H9 (cell line): Measurements from ENCODE around the gene DPCD. TPM values are rescaled to one million over a fixed set of nuclear protein-coding genes. Genes with fewer than 3 reads are reported as not detected.

Source experiments
- DNase-seq: peaks from one replicate; pipeline ENCODE4 v3.0.0-alpha.2; 2017
- H2AFZ ChIP-seq: one replicate; pipeline ENCODE4 v1.6.1; 2013; ENCODE audit warnings: mild to moderate bottlenecking, low read length, control low read depth, moderate library complexity
- H2AK5ac ChIP-seq: 2 replicates; pipeline ENCODE4 v1.6.1; 2013; ENCODE audit warnings: low read length, control low read depth, mixed read lengths; ENCODE audit not compliant: insufficient read length
- H2BK120ac ChIP-seq: one replicate; pipeline ENCODE4 v1.6.1; 2013; ENCODE audit warnings: low read depth, mild to moderate bottlenecking, low read length, control low read depth, inconsistent platforms; ENCODE audit not compliant: poor library complexity, severe bottlenecking
- H2BK12ac ChIP-seq: 2 replicates; pipeline ENCODE4 v1.6.1; 2013; ENCODE audit warnings: low read length, control low read depth, mixed read lengths, low read depth; ENCODE audit not compliant: insufficient read length
- H2BK15ac ChIP-seq: 2 replicates; pipeline ENCODE4 v1.6.1; 2013; ENCODE audit warnings: low read depth, low read length, control low read depth
- H2BK20ac ChIP-seq: one replicate; pipeline ENCODE4 v1.6.1; 2013; ENCODE audit warnings: low read depth, mild to moderate bottlenecking, low read length, control low read depth, inconsistent platforms; ENCODE audit not compliant: poor library complexity, severe bottlenecking
- H2BK5ac ChIP-seq: 2 replicates; pipeline ENCODE4 v1.6.1; 2013; ENCODE audit warnings: low read length, control low read depth, mixed read lengths; ENCODE audit not compliant: insufficient read length
- H3K14ac ChIP-seq: 2 replicates; pipeline ENCODE4 v1.6.1; 2013; ENCODE audit warnings: low read length, control low read depth; ENCODE audit not compliant: insufficient read depth
- H3K18ac ChIP-seq: 2 replicates; pipeline ENCODE4 v1.6.1; 2013; ENCODE audit warnings: low read depth, mild to moderate bottlenecking, mixed read lengths, low read length, control low read depth; ENCODE audit not compliant: insufficient read length
- H3K23ac ChIP-seq: 2 replicates; pipeline ENCODE4 v1.6.1; 2013; ENCODE audit warnings: low read length, control low read depth, mixed read lengths, low read depth; ENCODE audit not compliant: insufficient read length
- H3K23me2 ChIP-seq: 2 replicates; pipeline ENCODE4 v1.6.1; 2013; ENCODE audit warnings: low read depth, mild to moderate bottlenecking, mixed read lengths, low read length, control low read depth; ENCODE audit not compliant: insufficient read length, poor library complexity, severe bottlenecking
- H3K27ac ChIP-seq: 2 replicates; pipeline ENCODE4 v1.5.1; 2013; ENCODE audit warnings: low read length, control low read depth, mixed read lengths, low read depth; ENCODE audit not compliant: insufficient read length
- H3K27me3 ChIP-seq: 2 replicates; pipeline ENCODE4 v1.6.1; 2013; ENCODE audit warnings: low read length, control low read depth, inconsistent platforms; ENCODE audit not compliant: insufficient read depth
- H3K4ac ChIP-seq: 2 replicates; pipeline ENCODE4 v1.6.1; 2013; ENCODE audit warnings: low read depth, mild to moderate bottlenecking, control low read depth, inconsistent platforms, low read length, moderate library complexity
- H3K4me1 ChIP-seq: 2 replicates; pipeline ENCODE4 v1.6.1; 2013; ENCODE audit warnings: low read length, control low read depth, inconsistent platforms; ENCODE audit not compliant: insufficient read depth
- H3K4me2 ChIP-seq: 2 replicates; pipeline ENCODE4 v1.6.1; 2013; ENCODE audit warnings: low read length, control low read depth, mixed read lengths; ENCODE audit not compliant: insufficient read length, insufficient read depth
- H3K56ac ChIP-seq: 2 replicates; pipeline ENCODE4 v1.6.1; 2013; ENCODE audit warnings: low read depth, mild to moderate bottlenecking, mixed read lengths, low read length, control low read depth; ENCODE audit not compliant: insufficient read length
- H3K79me1 ChIP-seq: 2 replicates; pipeline ENCODE4 v1.6.1; 2013; ENCODE audit warnings: low read depth, mild to moderate bottlenecking, moderate library complexity, low read length, control low read depth, inconsistent platforms; ENCODE audit not compliant: insufficient read depth, poor library complexity, severe bottlenecking
- H3K79me2 ChIP-seq: 2 replicates; pipeline ENCODE4 v1.6.1; 2013; ENCODE audit warnings: low read length, control low read depth, inconsistent platforms; ENCODE audit not compliant: insufficient read depth
- H3K9ac ChIP-seq: 2 replicates; pipeline ENCODE4 v1.6.1; 2013; ENCODE audit warnings: low read length, control low read depth, mixed read lengths; ENCODE audit not compliant: insufficient read length; ENCODE audit errors: extremely low read depth
- H3K9me3 ChIP-seq: one replicate; pipeline ENCODE4 v1.6.1; 2013; ENCODE audit warnings: low read depth, low read length, inconsistent platforms; ENCODE audit not compliant: control insufficient read depth
- H3T11ph ChIP-seq: one replicate; pipeline ENCODE4 v1.6.1; 2013; ENCODE audit warnings: mild to moderate bottlenecking, low read length, control low read depth, inconsistent platforms
- H4K20me1 ChIP-seq: one replicate; pipeline ENCODE4 v1.6.1; 2013; ENCODE audit not compliant: control insufficient read depth, insufficient read length, insufficient read depth
- H4K5ac ChIP-seq: 2 replicates; pipeline ENCODE4 v1.6.1; 2013; ENCODE audit warnings: low read depth, mild to moderate bottlenecking, mixed read lengths, low read length, control low read depth; ENCODE audit not compliant: insufficient read length
- H4K8ac ChIP-seq: replicated peaks from 2 replicates; pipeline ENCODE4 v1.6.1; 2013; ENCODE audit warnings: low read length, control low read depth, mixed read lengths, low read depth; ENCODE audit not compliant: insufficient read length
- H4K91ac ChIP-seq: 2 replicates; pipeline ENCODE4 v1.6.1; 2013; ENCODE audit warnings: low read depth, mild to moderate bottlenecking, moderate library complexity, mixed read lengths, low read length, control low read depth; ENCODE audit not compliant: insufficient read length
- H3K27ac Mint-ChIP-seq, 3 experiments: 2 replicates in 2 of 3; 3 replicates in 1 of 3; pipeline ENCODE4 v1.8.0; 2020 to 2021; ENCODE audit warnings: mixed read lengths in 3 of 3, mild to moderate bottlenecking in 1 of 3, moderate library complexity in 1 of 3
- H3K27me3 Mint-ChIP-seq: 2 replicates; pipeline ENCODE4 v1.8.0; 2021; ENCODE audit warnings: low read depth, mild to moderate bottlenecking, moderate library complexity, mixed read lengths
- H3K36me3 Mint-ChIP-seq, 3 experiments: 2 replicates in 2 of 3; 3 replicates in 1 of 3; pipeline ENCODE4 v1.8.0; 2020 to 2021; ENCODE audit warnings: low read depth in 3 of 3, mixed read lengths in 3 of 3; ENCODE audit not compliant: insufficient read depth in 1 of 3
- H3K4me1 Mint-ChIP-seq, 2 experiments: 2 replicates each; pipeline ENCODE4 v1.8.0; 2020; ENCODE audit warnings: mixed read lengths in 2 of 2
- H3K4me3 Mint-ChIP-seq, 2 experiments: 2 replicates in 1 of 2; 3 replicates in 1 of 2; pipeline ENCODE4 v1.8.0; 2020 to 2021; ENCODE audit warnings: mild to moderate bottlenecking in 2 of 2, mixed read lengths in 2 of 2, moderate library complexity in 1 of 2
- H3K9me3 Mint-ChIP-seq, 2 experiments: 2 replicates in 1 of 2; 3 replicates in 1 of 2; pipeline ENCODE4 v1.8.0; 2020; ENCODE audit warnings: mild to moderate bottlenecking in 2 of 2, mixed read lengths in 2 of 2, moderate library complexity in 1 of 2
- WGBS: extraction: QIAGEN DNeasy Blood & Tissue Kit; methylation state at CpG from one replicate; pipeline ENCODE4 v1.1.7; 2013; ENCODE audit warnings: missing lambda C conversion rate, low lambda C conversion rate, mixed read lengths; ENCODE audit not compliant: insufficient read length; ENCODE audit errors: extremely low coverage; 5-methylcytosine and 5-hydroxymethylcytosine counted together
- total RNA-seq: library from RNA; stranded (reverse); gene quantifications from 2 replicates; pipeline ENCODE4 v1.2.1, GENCODE V29; 2021
- TF ChIP-seq, protein P1 (sequence below): fragments of 200-600 bp; sonication (generic); conservative IDR thresholded peaks from 3 replicates; pipeline ENCODE4 v1.8.0; 2021; ENCODE audit warnings: antibody characterized with exemption, mild to moderate bottlenecking

DPCD gene
- total RNA-seq, 1 experiment from 2014 or later = 21.8 TPM

DNA sequence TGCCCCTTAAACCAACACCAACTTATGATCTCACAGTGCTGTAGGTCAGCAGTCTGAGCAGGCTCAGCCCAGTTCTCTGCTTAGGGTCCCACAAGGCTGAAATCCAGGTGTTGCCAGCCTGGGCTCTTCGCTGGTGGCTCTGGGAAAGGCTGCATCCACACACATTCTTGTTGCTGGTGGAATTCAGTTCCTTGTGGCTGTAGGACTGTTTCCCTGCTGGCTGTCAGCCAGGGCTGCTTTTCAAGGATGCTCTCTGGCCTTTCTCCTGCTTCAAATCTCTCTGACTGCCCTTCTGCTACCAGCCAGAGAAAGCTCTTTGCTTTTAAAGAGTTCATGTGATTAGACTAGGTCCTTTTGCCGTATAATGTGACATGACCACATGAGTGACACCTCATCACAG lies 15.3 kb upstream of the DPCD start:
- no peaks in the 10 kb centered on the region for H3K4me1 ChIP-seq
- no peaks in the 10 kb centered on the region for H3K9me3 ChIP-seq
- H3K14ac ChIP-seq = no peak overlapping the region
- no peak overlapping the region for H4K5ac ChIP-seq
- peaks cover 29 to 38% of the 10 kb centered on the region in 2 experiments for H3K4me1 Mint-ChIP-seq
- DNase-seq = no peak
- H2BK12ac ChIP-seq = no peak overlapping the region
- WGBS = no CpG with 5 or more reads among the region's 2 CpGs
- no peak overlapping the region for H4K91ac ChIP-seq
- H3K9me3 Mint-ChIP-seq = peaks cover 3 to 5% of the 10 kb centered on the region in 2 experiments; a peak in 4 of 5 replicates
- H3K79me1 ChIP-seq = no peaks in the 10 kb centered on the region
- H3K27me3 Mint-ChIP-seq = peaks cover 60% of the 10 kb centered on the region
- no peak overlapping the region for H3K18ac ChIP-seq
- H3K27ac Mint-ChIP-seq = no peak overlapping the region
- peaks cover 6% of the 10 kb centered on the region; the same call in 1 of the 2 replicates for H3K27me3 ChIP-seq
- H3K36me3 Mint-ChIP-seq = peaks cover 8 to 14% (median 12%) of the 10 kb centered on the region in 3 experiments
- no peak overlapping the region for H3K9ac ChIP-seq
- H2AK5ac ChIP-seq = no peak overlapping the region
- H4K8ac ChIP-seq = no peak overlapping the region
- H3K79me2 ChIP-seq = no peaks in the 10 kb centered on the region
- TF ChIP-seq, protein P1, sequence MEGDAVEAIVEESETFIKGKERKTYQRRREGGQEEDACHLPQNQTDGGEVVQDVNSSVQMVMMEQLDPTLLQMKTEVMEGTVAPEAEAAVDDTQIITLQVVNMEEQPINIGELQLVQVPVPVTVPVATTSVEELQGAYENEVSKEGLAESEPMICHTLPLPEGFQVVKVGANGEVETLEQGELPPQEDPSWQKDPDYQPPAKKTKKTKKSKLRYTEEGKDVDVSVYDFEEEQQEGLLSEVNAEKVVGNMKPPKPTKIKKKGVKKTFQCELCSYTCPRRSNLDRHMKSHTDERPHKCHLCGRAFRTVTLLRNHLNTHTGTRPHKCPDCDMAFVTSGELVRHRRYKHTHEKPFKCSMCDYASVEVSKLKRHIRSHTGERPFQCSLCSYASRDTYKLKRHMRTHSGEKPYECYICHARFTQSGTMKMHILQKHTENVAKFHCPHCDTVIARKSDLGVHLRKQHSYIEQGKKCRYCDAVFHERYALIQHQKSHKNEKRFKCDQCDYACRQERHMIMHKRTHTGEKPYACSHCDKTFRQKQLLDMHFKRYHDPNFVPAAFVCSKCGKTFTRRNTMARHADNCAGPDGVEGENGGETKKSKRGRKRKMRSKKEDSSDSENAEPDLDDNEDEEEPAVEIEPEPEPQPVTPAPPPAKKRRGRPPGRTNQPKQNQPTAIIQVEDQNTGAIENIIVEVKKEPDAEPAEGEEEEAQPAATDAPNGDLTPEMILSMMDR = no peak
- no peaks in the 10 kb centered on the region for H4K20me1 ChIP-seq
- H2BK5ac ChIP-seq = no peak overlapping the region
- peaks cover 16% of the 10 kb centered on the region for H3K23me2 ChIP-seq
- no peak overlapping the region for H3K4me2 ChIP-seq
- no peak overlapping the region for H3K56ac ChIP-seq
- no peak overlapping the region for H3K4ac ChIP-seq
- H2BK20ac ChIP-seq = no peak overlapping the region
- no peak overlapping the region for H3K27ac ChIP-seq
- no peak overlapping the region for H3K23ac ChIP-seq
- H2BK120ac ChIP-seq = no peak overlapping the region
- H2BK15ac ChIP-seq = no peak overlapping the region
- no peak overlapping the region for H2AFZ ChIP-seq
- no peak overlapping the region for H3K4me3 Mint-ChIP-seq
- H3T11ph ChIP-seq = no peak overlapping the region
